Stomach (tissue), 9 donors: Measurements from ENCODE around the gene CYP3A5. TPM values are rescaled to one million over a fixed set of nuclear protein-coding genes. Genes with fewer than 3 reads are reported as not detected.

Experiments
- DNase-seq, 2 donors: peaks; one replicate each; pipeline versions ENCODE4 v3.0.0 to v3.0.0-alpha.2; 2013 to 2019
- H3K27ac ChIP-seq, 5 donors: fragments of 200-600 bp in 4 of 5; sonication (generic) in 4 of 5; one replicate each; pipeline ENCODE4 v1.5.1; 2013 to 2019; ENCODE audit warnings: mild to moderate bottlenecking in 1 of 5, moderate library complexity in 1 of 5
- H3K27me3 ChIP-seq, 3 donors: fragments of 200-600 bp; sonication (generic); one replicate each; pipeline ENCODE4 v1.5.1; 2017 to 2019; ENCODE audit warnings: mixed run types in 1 of 3
- H3K36me3 ChIP-seq, 4 donors: fragments of 200-600 bp; sonication (generic); 1 replicate in 3 of 4; 2 replicates in 1 of 4; pipeline ENCODE4 v1.5.1; 2016 to 2019
- H3K4me1 ChIP-seq, 4 donors: fragments of 200-600 bp; sonication (generic); one replicate each; pipeline ENCODE4 v1.5.1; 2016 to 2019
- H3K4me3 ChIP-seq, 4 donors: fragments of 200-600 bp; sonication (generic) in 3 of 4; one replicate each; pipeline ENCODE4 v1.5.1; 2016 to 2019; ENCODE audit warnings: mild to moderate bottlenecking in 1 of 4
- H3K9me3 ChIP-seq, 4 donors: fragments of 200-600 bp; sonication (generic); one replicate each; pipeline ENCODE4 v1.5.1; 2016 to 2019
- EP300 ChIP-seq: sonication (generic); formaldehyde crosslinking; IDR thresholded peaks from one replicate; pipeline ENCODE4 v1.6.1; 2017; ENCODE audit warnings: antibody characterized with exemption
- POLR2A ChIP-seq, 4 donors: fragments of 450-650 bp; IDR thresholded peaks; one replicate each; pipeline ENCODE4 v1.6.1; 2016; ENCODE audit warnings: antibody characterized with exemption in 4 of 4, control low read depth in 2 of 4, mild to moderate bottlenecking in 1 of 4, moderate library complexity in 1 of 4
- POLR2AphosphoS5 ChIP-seq, 3 donors: sonication (generic); formaldehyde crosslinking; IDR thresholded peaks; one replicate each; pipeline ENCODE4 v1.6.1; 2016; ENCODE audit warnings: antibody characterized with exemption in 3 of 3
- WGBS, 5 donors: extraction: QIAGEN DNeasy Blood & Tissue Kit in 3 of 5; methylation state at CpG; one replicate each; pipeline versions ENCODE4 v1.1.5 to v1.1.7; 2013 to 2018; 5-methylcytosine and 5-hydroxymethylcytosine counted together
- intact Hi-C: fragments of 100-400 bp; cut with DNase I; formaldehyde crosslinking; loops from one replicate; pipeline ENCODE4 v1.15.1; 2023; ENCODE audit warnings: low total_unique reads
- polyA plus RNA-seq, 3 donors: library from polyadenylated mRNA; stranded (reverse); fragments of 200-250 nt; gene quantifications; one replicate each; pipeline ENCODE4 v1.2.3, GENCODE V29; 2013
- total RNA-seq, 5 donors: library from RNA; depleted of rRNA; stranded (reverse); fragments of >200 nt; gene quantifications; one replicate each; pipeline versions ENCODE4 v1.1.0 to v1.2.3, GENCODE V29; 2014 to 2016
- TF ChIP-seq, protein P1 (sequence below), 7 experiments: fragments of 450-650 bp in 4 of 7; fragments of 200-600 bp in 3 of 7; sonication (generic) in 3 of 7; IDR thresholded peaks; one replicate each; pipeline ENCODE4 v1.5.1; 2016 to 2019; ENCODE audit warnings: antibody characterized with exemption in 7 of 7, control low read depth in 2 of 7, mild to moderate bottlenecking in 1 of 7
- donor health status: healthy with polysubstance abuse.
- donor health status: Bipolar disorder and iron deficiency.
- donor health status: healthy.

Gene CYP3A5
- total and polyA plus RNA-seq, 8 donors, result 26.3 to 538 (median 141) TPM

DNA sequence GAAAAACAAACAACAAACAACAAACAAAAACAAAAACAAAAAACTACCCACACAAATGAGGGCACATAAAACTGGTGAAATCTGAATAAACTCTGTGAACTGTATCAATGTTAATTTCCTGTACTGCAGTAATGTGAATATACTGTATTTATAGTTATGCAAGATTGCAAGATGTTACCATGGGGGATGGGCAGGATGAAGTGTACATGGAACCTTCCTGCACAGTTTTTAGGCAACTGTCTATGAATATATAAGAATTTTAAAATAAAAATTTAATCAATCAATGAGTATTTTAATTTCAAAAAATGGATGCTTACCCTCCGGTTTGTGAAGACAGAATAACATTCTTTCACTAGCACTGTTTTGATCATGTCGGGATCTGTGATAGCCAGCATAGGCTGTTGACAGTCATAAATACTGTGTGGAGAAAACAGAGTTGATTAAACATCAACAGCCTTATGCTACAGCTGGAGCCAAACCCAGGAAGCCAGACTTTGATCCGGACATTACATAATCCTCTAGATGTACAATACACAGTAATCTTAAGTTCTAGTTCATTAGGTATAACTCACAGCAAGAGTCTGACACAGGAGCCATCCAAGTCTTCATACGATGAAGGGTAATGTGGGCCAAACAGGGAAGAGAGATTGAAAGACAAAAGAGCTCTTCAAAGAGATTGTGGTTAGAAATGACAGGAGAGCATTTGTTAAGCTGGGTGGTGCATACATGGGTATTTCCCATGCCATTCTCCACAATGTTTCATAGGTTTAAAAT is 40.4 kb upstream of the CYP3A5 start:
- Histone ChIP-seq H3K27me3 (no peaks in the 10 kb centered on the region), H3K9me3 (no peaks in the 10 kb centered on the region), H3K4me3 (no peak overlapping the region), H3K27ac (no peak overlapping the region), H3K36me3 (peaks cover 0 to 8% (median 0%) of the 10 kb centered on the region in 4 donors), H3K4me1 (peaks cover 0 to 11% (median 4%) of the 10 kb centered on the region in 4 donors)
- TF ChIP-seq POLR2AphosphoS5 (IDR thresholded peaks at IDR 0.05), result peak in 1 of 3 donors; percentile 6
- TF ChIP-seq POLR2A (IDR thresholded peaks at IDR 0.05), result no peak
- peak in 1 of 2 donors; percentile 60 for DNase-seq
- WGBS, 5 donors, result 25 to 46% (median 41%) methylated on average over 4 of the region's 4 CpGs
- intact Hi-C loops, result no loop called here

DNA sequence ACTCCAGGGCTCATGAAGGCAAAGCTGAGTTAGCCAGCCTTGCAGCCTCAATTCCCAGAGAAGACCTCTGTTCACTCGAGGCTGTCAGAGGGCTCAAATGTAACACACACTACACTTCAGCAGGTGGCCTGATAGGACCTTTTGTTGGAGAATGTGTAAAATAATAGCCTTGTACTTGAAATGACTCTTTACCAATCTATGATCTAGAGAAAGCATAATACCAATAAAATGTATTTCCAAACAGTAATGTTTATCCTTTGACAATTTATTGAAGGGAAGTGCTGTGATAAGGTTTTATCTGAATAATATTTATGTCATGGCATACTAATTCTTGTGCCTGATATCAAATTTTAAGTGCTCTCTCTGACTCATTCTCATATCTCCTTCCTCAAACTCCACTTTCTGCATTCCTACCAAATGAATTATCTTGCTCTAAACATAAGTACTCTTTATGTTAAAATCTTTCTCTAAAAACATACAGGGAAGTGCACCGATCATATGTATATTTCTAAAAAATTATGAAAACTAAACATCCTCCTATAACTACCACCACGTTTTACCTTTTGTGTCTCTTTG is 34.3 kb upstream of the CYP3A5 start:
- WGBS, 5 donors, result 47 to 64% (median 56%) methylated on average over 3 of the region's 3 CpGs
- H3K4me1 ChIP-seq, result peaks cover 0 to 5% (median 0%) of the 10 kb centered on the region in 4 donors
- H3K36me3 ChIP-seq, result peaks cover 0 to 50% (median 2%) of the 10 kb centered on the region in 4 donors
- TF ChIP-seq, protein P1, sequence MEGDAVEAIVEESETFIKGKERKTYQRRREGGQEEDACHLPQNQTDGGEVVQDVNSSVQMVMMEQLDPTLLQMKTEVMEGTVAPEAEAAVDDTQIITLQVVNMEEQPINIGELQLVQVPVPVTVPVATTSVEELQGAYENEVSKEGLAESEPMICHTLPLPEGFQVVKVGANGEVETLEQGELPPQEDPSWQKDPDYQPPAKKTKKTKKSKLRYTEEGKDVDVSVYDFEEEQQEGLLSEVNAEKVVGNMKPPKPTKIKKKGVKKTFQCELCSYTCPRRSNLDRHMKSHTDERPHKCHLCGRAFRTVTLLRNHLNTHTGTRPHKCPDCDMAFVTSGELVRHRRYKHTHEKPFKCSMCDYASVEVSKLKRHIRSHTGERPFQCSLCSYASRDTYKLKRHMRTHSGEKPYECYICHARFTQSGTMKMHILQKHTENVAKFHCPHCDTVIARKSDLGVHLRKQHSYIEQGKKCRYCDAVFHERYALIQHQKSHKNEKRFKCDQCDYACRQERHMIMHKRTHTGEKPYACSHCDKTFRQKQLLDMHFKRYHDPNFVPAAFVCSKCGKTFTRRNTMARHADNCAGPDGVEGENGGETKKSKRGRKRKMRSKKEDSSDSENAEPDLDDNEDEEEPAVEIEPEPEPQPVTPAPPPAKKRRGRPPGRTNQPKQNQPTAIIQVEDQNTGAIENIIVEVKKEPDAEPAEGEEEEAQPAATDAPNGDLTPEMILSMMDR (IDR thresholded peaks at IDR 0.05), result no peak
- no peak for TF ChIP-seq POLR2AphosphoS5 (IDR thresholded peaks at IDR 0.05)
- no peak for TF ChIP-seq POLR2A (IDR thresholded peaks at IDR 0.05)
- TF ChIP-seq EP300, result no peak
- no peaks in the 10 kb centered on the region for H3K27me3 ChIP-seq
- intact Hi-C loops, result no loop called here
- no peak for DNase-seq
- H3K27ac ChIP-seq, result no peak overlapping the region
- H3K4me3 ChIP-seq, result no peak overlapping the region
- H3K9me3 ChIP-seq, result no peaks in the 10 kb centered on the region

DNA sequence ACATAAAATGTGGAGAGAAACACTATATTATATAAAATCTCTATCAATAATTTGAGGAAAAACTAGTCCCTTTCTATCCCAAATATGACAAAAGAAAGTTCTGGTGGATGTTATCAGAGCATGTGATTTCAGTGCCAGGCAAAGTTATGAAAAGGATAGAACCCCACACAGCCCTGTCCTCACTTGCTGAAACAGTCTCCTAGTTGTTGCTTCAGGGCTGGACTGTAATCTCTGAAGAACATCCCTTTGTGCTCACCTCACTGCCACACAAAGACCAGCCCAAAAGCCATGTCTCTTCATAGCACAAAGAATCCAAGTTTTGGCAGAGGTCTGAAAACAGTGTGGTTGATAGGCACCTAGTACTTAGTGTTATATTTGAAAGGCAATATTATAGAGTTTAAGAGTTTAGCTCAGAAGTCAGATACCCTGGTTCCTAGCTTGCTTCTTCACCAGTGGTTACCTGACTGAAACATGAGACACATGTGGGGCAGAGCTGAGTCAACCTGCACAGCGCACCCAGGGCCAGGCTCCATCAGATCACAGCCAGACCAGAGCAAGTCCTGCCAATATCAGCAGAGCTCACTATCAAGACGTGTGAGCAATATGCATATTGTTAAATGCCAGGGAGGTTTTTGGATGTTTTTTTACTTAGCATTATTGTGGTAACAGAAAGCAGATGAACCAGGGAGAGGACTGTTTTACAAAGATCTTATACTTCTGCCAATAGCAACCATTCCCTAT is 30.2 kb upstream of the CYP3A5 start:
- no peak for DNase-seq
- H3K36me3 ChIP-seq, result peaks cover 0 to 57% (median 4%) of the 10 kb centered on the region in 4 donors
- intact Hi-C loops, result no loop called here
- H3K27ac ChIP-seq, result no peak overlapping the region
- peaks cover 0 to 20% (median 0%) of the 10 kb centered on the region in 4 donors for H3K9me3 ChIP-seq
- peaks cover 0 to 5% (median 0%) of the 10 kb centered on the region in 4 donors for H3K4me1 ChIP-seq
- WGBS, 5 donors, result 41 to 73% (median 66%) methylated on average over 2 of the region's 2 CpGs
- H3K4me3 ChIP-seq, result no peak overlapping the region
- TF ChIP-seq POLR2A (IDR thresholded peaks at IDR 0.05) (no peak), EP300 (no peak), POLR2AphosphoS5 (IDR thresholded peaks at IDR 0.05) (no peak)
- TF ChIP-seq, protein P1 (IDR thresholded peaks at IDR 0.05), result no peak
- H3K27me3 ChIP-seq, result no peaks in the 10 kb centered on the region

DNA sequence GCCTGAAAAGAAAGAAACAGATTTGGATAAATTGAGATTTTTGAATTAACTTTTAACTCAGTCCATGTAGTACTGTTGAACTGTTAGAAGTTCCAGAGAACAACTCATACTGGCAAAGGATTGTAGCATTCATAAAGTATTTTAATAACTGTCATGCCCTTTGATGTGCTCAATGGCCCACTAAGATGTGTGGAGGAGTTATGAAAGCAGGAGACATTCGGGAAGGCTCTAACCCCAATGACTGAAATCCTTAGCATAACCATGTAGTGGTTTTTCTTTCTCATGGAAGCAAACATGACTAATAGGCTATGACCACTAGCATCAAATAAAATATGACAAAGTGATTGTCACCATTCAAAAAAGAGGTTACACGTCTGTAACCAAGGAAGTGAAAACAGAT is 29.5 kb upstream of the CYP3A5 start:
- intact Hi-C loops, result no loop called here
- no peaks in the 10 kb centered on the region for H3K27me3 ChIP-seq
- peaks cover 0 to 5% (median 0%) of the 10 kb centered on the region in 4 donors for H3K4me1 ChIP-seq
- no peak overlapping the region for H3K27ac ChIP-seq
- no peak for DNase-seq
- no peak overlapping the region for H3K4me3 ChIP-seq
- peaks cover 0 to 20% (median 0%) of the 10 kb centered on the region in 4 donors for H3K9me3 ChIP-seq
- 93 to 99% (median 95%) methylated on average over 2 of the region's 2 CpGs for WGBS, 5 donors
- H3K36me3 ChIP-seq, result peaks cover 0 to 50% (median 4%) of the 10 kb centered on the region in 4 donors
- TF ChIP-seq EP300, result no peak
- TF ChIP-seq POLR2AphosphoS5 (IDR thresholded peaks at IDR 0.05), result no peak
- TF ChIP-seq POLR2A (IDR thresholded peaks at IDR 0.05), result no peak
- TF ChIP-seq, protein P1 (IDR thresholded peaks at IDR 0.05), result no peak
